Astrocyte (in vitro differentiated cells and primary cell): ENCODE data around the gene ZAR1L. TPM values are rescaled to one million over a fixed set of nuclear protein-coding genes. Genes with fewer than 3 reads are reported as not detected.

Experiments
- DNase-seq: peaks from one replicate; pipeline ENCODE4 v3.0.0-alpha.2; 2010; ENCODE audit warnings: low read depth
- FAIRE-seq: peaks from 2 replicates; lab custom pipeline; 2011; peaks lifted over from hg19 to GRCh38; lab: Jason Lieb, UNC
- H2AFZ ChIP-seq: 2 replicates; pipeline ENCODE4 v1.6.0; 2012; ENCODE audit warnings: low read depth, low read length, inconsistent platforms
- H3K27ac ChIP-seq: 2 replicates; pipeline ENCODE4 v1.5.1; 2011; ENCODE audit warnings: low read depth, low read length, inconsistent platforms
- H3K27me3 ChIP-seq: 2 replicates; pipeline ENCODE4 v1.6.0; 2011; ENCODE audit warnings: low read length, inconsistent platforms; ENCODE audit not compliant: insufficient read depth
- H3K36me3 ChIP-seq: 2 replicates; pipeline ENCODE4 v1.5.1; 2011; ENCODE audit warnings: low read length, inconsistent platforms; ENCODE audit not compliant: insufficient read depth
- H3K4me1 ChIP-seq: 2 replicates; pipeline ENCODE4 v1.5.1; 2011; ENCODE audit warnings: low read length, inconsistent platforms; ENCODE audit not compliant: insufficient read depth
- H3K4me2 ChIP-seq: 2 replicates; pipeline ENCODE4 v1.6.0; 2012; ENCODE audit warnings: low read length, inconsistent platforms
- H3K4me3 ChIP-seq: 2 replicates; pipeline ENCODE4 v1.5.1; 2011; ENCODE audit warnings: low read depth, mild to moderate bottlenecking, low read length, inconsistent platforms; ENCODE audit not compliant: insufficient read depth
- H3K79me2 ChIP-seq: 2 replicates; pipeline ENCODE4 v1.6.0; 2012; ENCODE audit warnings: mild to moderate bottlenecking, low read length, inconsistent platforms; ENCODE audit not compliant: insufficient read depth
- H3K9ac ChIP-seq: 2 replicates; pipeline ENCODE4 v1.6.0; 2012; ENCODE audit warnings: mild to moderate bottlenecking, low read length, inconsistent platforms
- H3K9me3 ChIP-seq: 2 replicates; pipeline ENCODE4 v1.5.1; 2012; ENCODE audit warnings: low read depth, mild to moderate bottlenecking, low read length, inconsistent platforms; ENCODE audit not compliant: insufficient read depth
- H4K20me1 ChIP-seq: 2 replicates; pipeline ENCODE4 v1.6.0; 2012; ENCODE audit warnings: low read length, inconsistent platforms; ENCODE audit not compliant: insufficient read depth
- H3K27ac Mint-ChIP-seq: one replicate; pipeline ENCODE4 v1.8.0; 2021; ENCODE audit warnings: mild to moderate bottlenecking, mixed read lengths; ENCODE audit not compliant: unreplicated experiment
- H3K27me3 Mint-ChIP-seq: one replicate; pipeline ENCODE4 v1.8.0; 2021; ENCODE audit warnings: low read depth, mixed read lengths; ENCODE audit not compliant: unreplicated experiment
- H3K36me3 Mint-ChIP-seq: one replicate; pipeline ENCODE4 v1.8.0; 2021; ENCODE audit warnings: low read depth, mixed read lengths; ENCODE audit not compliant: unreplicated experiment
- H3K4me1 Mint-ChIP-seq: one replicate; pipeline ENCODE4 v1.8.0; 2021; ENCODE audit warnings: low read depth, mixed read lengths; ENCODE audit not compliant: unreplicated experiment
- H3K4me3 Mint-ChIP-seq: one replicate; pipeline ENCODE4 v1.8.0; 2021; ENCODE audit warnings: mild to moderate bottlenecking, moderate library complexity, mixed read lengths; ENCODE audit not compliant: unreplicated experiment
- H3K9me3 Mint-ChIP-seq: one replicate; pipeline ENCODE4 v1.8.0; 2021; ENCODE audit warnings: mild to moderate bottlenecking, mixed read lengths; ENCODE audit not compliant: unreplicated experiment
- EZH2 ChIP-seq: IDR thresholded peaks from 2 replicates; pipeline ENCODE4 v1.6.1; 2012; ENCODE audit warnings: mild to moderate bottlenecking, low read length, inconsistent platforms; ENCODE audit not compliant: insufficient read depth
- total RNA-seq: library from RNA; stranded (reverse); gene quantifications from 2 replicates; pipeline ENCODE4 v1.2.1, GENCODE V29; 2021
- TF ChIP-seq, protein P1 (sequence below): IDR thresholded peaks from 2 replicates; pipeline ENCODE4 v1.5.1; 2011; ENCODE audit warnings: low read depth, mild to moderate bottlenecking, inconsistent platforms, low read length, moderate library complexity; ENCODE audit not compliant: insufficient read depth

The ZAR1L gene
- total RNA-seq, 1 donor from 2014 or later: not detected

DNA sequence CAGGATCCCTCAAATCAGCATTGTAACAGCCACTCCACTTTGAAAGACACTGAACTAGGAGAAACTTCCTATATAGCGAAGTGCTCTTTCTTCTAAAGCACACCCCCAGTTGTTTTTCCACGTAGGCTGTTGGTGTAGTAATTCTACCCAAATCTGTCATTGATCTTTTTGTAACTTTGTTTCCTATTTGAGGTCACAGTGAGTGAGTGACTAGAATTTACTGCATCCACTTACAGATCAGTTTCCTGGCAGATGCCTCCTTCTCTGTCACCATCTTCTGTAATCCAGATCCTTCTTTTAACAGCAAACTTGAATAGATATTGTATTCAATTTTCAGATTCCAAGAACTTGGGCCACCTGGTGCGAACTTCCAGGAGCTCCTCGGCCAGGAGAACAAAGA is 15.3 kb downstream of the ZAR1L start:
- Mint-ChIP-seq H3K4me1 (no peaks in the 10 kb centered on the region), H3K27me3 (peaks cover 7% of the 10 kb centered on the region), H3K4me3 (no peak overlapping the region), H3K36me3 (no peaks in the 10 kb centered on the region), H3K27ac (no peak overlapping the region), H3K9me3 (no peaks in the 10 kb centered on the region)
- Histone ChIP-seq H3K9ac (no peak overlapping the region), H2AFZ (no peak overlapping the region), H3K4me1 (no peaks in the 10 kb centered on the region), H3K4me2 (no peak overlapping the region), H3K4me3 (no peak overlapping the region), H3K27ac (no peak overlapping the region), H3K36me3 (no peaks in the 10 kb centered on the region), H4K20me1 (no peaks in the 10 kb centered on the region), H3K9me3 (no peaks in the 10 kb centered on the region), H3K27me3 (peaks cover 3% of the 10 kb centered on the region), H3K79me2 (no peaks in the 10 kb centered on the region)
- no peak for FAIRE-seq
- no peak for DNase-seq
- TF ChIP-seq EZH2: no peak
- TF ChIP-seq, protein P1, sequence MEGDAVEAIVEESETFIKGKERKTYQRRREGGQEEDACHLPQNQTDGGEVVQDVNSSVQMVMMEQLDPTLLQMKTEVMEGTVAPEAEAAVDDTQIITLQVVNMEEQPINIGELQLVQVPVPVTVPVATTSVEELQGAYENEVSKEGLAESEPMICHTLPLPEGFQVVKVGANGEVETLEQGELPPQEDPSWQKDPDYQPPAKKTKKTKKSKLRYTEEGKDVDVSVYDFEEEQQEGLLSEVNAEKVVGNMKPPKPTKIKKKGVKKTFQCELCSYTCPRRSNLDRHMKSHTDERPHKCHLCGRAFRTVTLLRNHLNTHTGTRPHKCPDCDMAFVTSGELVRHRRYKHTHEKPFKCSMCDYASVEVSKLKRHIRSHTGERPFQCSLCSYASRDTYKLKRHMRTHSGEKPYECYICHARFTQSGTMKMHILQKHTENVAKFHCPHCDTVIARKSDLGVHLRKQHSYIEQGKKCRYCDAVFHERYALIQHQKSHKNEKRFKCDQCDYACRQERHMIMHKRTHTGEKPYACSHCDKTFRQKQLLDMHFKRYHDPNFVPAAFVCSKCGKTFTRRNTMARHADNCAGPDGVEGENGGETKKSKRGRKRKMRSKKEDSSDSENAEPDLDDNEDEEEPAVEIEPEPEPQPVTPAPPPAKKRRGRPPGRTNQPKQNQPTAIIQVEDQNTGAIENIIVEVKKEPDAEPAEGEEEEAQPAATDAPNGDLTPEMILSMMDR: no peak

DNA sequence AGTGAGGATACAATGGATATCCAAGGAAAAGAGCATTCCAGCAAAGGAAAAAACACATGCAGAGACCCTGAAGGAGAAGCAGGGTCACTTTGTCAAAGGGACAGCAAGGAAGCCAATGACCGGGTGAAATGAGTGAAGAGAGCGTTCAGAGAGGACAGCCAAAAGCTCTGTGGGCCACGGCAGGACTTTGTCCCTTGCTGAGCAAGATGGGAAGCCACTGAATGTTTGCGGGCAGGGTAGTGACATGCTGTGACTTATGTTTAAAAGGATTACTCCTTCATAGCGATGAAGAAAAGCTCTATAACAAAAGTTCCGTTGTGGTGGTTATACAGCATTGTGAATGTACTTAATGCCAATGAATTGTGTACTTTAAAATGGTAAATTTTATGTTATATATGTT is 16.5 kb downstream of the ZAR1L start:
- H3K27me3 Mint-ChIP-seq: peaks cover 7% of the 10 kb centered on the region
- H3K4me2 ChIP-seq: no peak overlapping the region
- no peaks in the 10 kb centered on the region for H4K20me1 ChIP-seq
- H3K9ac ChIP-seq: no peak overlapping the region
- H3K36me3 ChIP-seq: no peaks in the 10 kb centered on the region
- no peak overlapping the region for H3K27ac Mint-ChIP-seq
- DNase-seq: no peak
- H3K27ac ChIP-seq: no peak overlapping the region
- no peaks in the 10 kb centered on the region for H3K4me1 Mint-ChIP-seq
- TF ChIP-seq, protein P1: no peak
- no peak for TF ChIP-seq EZH2
- no peaks in the 10 kb centered on the region for H3K36me3 Mint-ChIP-seq
- no peak overlapping the region for H3K4me3 ChIP-seq
- no peak for FAIRE-seq
- H2AFZ ChIP-seq: no peak overlapping the region
- H3K79me2 ChIP-seq: no peaks in the 10 kb centered on the region
- no peaks in the 10 kb centered on the region for H3K9me3 Mint-ChIP-seq
- H3K9me3 ChIP-seq: no peaks in the 10 kb centered on the region
- no peaks in the 10 kb centered on the region for H3K4me1 ChIP-seq
- H3K27me3 ChIP-seq: peaks cover 3% of the 10 kb centered on the region
- no peak overlapping the region for H3K4me3 Mint-ChIP-seq

DNA sequence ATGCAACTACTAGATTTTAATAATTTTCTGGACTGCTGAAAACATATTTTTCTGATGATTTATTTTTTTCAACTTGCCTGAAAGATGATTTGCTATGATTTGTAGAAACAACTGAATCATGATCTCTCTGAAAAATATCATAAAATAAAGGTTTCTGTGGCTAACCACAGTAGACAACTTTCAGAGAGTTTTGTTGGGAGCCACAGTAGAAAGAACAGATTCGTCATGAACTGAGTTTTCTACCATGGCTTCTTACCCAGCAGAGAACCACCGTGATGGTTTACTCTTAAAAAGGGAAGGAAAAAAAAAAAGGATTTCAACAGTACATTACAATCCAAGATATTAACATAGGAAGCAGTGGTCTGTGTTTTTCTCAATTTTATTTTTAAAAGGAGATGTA is 18.0 kb downstream of the ZAR1L start:
- FAIRE-seq: no peak
- peaks cover 3% of the 10 kb centered on the region for H3K27me3 ChIP-seq

More for the DNA sequence above, 18.0 kb downstream of the ZAR1L start:
- no peak for DNase-seq
- H3K4me3 ChIP-seq: no peak overlapping the region
- no peak overlapping the region for H3K9ac ChIP-seq
- Mint-ChIP-seq H3K36me3 (no peaks in the 10 kb centered on the region), H3K4me3 (no peak overlapping the region), H3K9me3 (no peaks in the 10 kb centered on the region), H3K27ac (no peak overlapping the region), H3K4me1 (no peaks in the 10 kb centered on the region), H3K27me3 (peaks cover 7% of the 10 kb centered on the region)
- H3K79me2 ChIP-seq: no peaks in the 10 kb centered on the region
- no peaks in the 10 kb centered on the region for H4K20me1 ChIP-seq
- no peak for TF ChIP-seq EZH2
- TF ChIP-seq, protein P1: no peak
- no peaks in the 10 kb centered on the region for H3K4me1 ChIP-seq
- no peaks in the 10 kb centered on the region for H3K36me3 ChIP-seq
- H2AFZ ChIP-seq: no peak overlapping the region
- no peaks in the 10 kb centered on the region for H3K9me3 ChIP-seq
- no peak overlapping the region for H3K27ac ChIP-seq
- H3K4me2 ChIP-seq: no peak overlapping the region
